Activated naive CD4-positive, alpha-beta T cell treated with anti-CD3 and anti-CD28 coated beads for 36 hours (primary cell): Measurements from ENCODE around the gene ARRDC2. TPM values are rescaled to one million over a fixed set of nuclear protein-coding genes. Genes with fewer than 3 reads are reported as not detected.

Source experiments
- CTCF ChIA-PET: fragments of 350-600 bp; sonication (Branson Sonifier 250); formaldehyde crosslinking; loops from one replicate; lab custom pipeline; 2021; ENCODE audit warnings: antibody characterized with exemption; lab: Charles Lee
- DNase-seq: peaks from one replicate; pipeline ENCODE4 v3.0.0-alpha.2; 2020
- H3K27ac Mint-ChIP-seq: one replicate; pipeline ENCODE4 v1.8.0; 2021; ENCODE audit warnings: mild to moderate bottlenecking, mixed read lengths
- H3K27me3 Mint-ChIP-seq: one replicate; pipeline ENCODE4 v1.8.0; 2021; ENCODE audit warnings: low read depth, mixed read lengths
- H3K36me3 Mint-ChIP-seq: one replicate; pipeline ENCODE4 v1.8.0; 2021; ENCODE audit warnings: low read depth, mixed read lengths
- H3K4me1 Mint-ChIP-seq: one replicate; pipeline ENCODE4 v1.8.0; 2021; ENCODE audit warnings: low read depth, mixed read lengths
- H3K4me3 Mint-ChIP-seq: one replicate; pipeline ENCODE4 v1.8.0; 2021; ENCODE audit warnings: mild to moderate bottlenecking, moderate library complexity, mixed read lengths
- H3K9me3 Mint-ChIP-seq: one replicate; pipeline ENCODE4 v1.8.0; 2021; ENCODE audit warnings: mixed read lengths
- intact Hi-C: fragments of 100-400 bp; cut with micrococcal nuclease; formaldehyde crosslinking; loops from one replicate; pipeline ENCODE4 v1.15.1; 2023
- total RNA-seq, 2 experiments: library from RNA; stranded (reverse); gene quantifications; one replicate each; pipeline ENCODE4 v1.2.3, GENCODE V29; 2021

ARRDC2 gene
- 10 to 100 TPM; 17.7 to 19.0 TPM for total RNA-seq

DNA sequence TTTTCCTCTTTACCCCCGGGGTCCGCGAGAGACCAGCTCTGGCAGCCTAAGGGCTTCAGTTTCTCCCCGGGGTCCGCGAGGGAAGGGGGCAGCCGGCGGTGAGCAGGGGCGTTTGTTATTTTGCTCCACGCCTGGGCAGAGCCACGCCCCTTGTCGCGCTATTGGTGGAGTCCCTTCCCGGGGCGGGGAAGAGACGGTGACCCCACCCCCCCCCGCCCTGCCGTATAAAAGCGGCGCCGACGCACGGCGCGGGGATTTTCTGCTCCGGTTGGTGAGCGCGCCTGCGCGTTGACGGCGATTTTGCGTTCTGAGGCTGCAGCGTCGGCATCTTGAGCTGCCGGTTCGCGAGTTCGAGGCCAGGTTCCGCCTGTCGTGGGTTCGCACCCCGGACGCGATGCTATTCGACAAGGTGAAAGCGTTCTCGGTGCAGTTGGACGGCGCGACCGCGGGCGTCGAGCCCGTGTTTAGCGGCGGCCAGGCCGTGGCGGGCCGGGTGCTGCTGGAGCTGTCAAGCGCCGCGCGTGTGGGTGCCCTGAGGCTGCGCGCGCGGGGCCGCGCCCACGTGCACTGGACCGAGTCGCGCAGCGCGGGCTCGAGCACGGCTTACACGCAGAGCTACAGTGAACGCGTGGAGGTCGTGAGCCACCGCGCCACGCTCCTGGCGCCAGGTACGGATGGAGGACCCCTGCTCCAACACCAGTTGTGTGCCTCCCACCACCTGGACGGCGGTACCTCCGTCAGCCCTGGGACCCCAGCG, at the start of gene ARRDC2:
ARRDC2 (plus strand) TSS at position 254 of the 757 bp plus-strand sequence; CDS start at position 395, 141 bp downstream.
- Mint-ChIP-seq H3K27ac (peak within 1 kb of the TSS; percentile 86), H3K36me3 (peaks cover 24% of the 10 kb centered on the region), H3K4me1 (peaks cover 48% of the 10 kb centered on the region), H3K4me3 (peak within 1 kb of the TSS; percentile 75), H3K9me3 (no peaks in the 10 kb centered on the region), H3K27me3 (no peaks in the 10 kb centered on the region)
- DNase-seq = peak; percentile 92
- CTCF ChIA-PET = interaction anchor here (0.7 to 12.8 kb wide), 11 partner anchors 15 to 103 kb away, joined by 3 to 148 read pairs (median 4); no protein-coding TSS in a partner anchor
- intact Hi-C loops = loop anchor here (1.0 to 2.0 kb wide), 3 partner anchors 15 to 145 kb away; partner anchors contain the start of gene PIK3R2

DNA sequence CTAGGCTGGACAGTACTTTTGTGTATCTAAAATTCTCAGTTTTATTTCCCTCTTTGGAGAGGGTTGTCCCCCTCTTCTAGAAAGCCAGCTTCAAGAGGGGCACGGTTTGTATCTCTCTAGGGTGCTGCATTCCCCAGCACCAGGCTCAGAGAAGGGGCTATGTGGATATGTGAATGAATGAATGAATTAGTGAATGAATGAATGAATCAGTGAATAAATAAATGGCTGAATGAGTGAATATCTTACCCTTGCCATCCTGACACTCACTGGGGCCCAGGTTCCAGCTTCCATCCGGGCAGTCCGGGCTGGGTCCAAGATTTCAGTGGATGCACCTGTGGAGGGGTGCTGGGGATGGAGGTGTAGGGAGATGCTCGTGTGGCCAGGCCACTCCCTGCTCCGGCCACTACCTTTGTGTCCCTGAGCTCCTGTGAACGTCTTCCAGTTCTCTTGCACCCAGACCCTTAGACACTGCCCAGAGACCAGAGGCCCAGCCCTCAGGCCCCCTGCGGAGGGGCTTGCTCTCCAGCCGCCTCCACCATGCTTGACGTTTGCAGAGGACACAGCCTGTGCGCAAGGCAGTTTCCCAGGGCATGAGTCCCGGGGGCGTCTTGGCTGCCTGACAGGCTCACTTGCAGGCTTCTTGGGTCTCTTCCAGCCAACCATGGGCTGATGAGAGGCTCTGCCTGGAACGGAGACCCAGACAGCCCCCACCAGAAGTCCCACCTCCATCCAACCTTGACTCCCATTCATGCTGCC, 43.9 kb upstream of the ARRDC2 start:
- intact Hi-C loops = no loop called here
- Mint-ChIP-seq H3K36me3 (no peaks in the 10 kb centered on the region), H3K9me3 (no peaks in the 10 kb centered on the region), H3K27me3 (peaks cover 36% of the 10 kb centered on the region), H3K27ac (no peak overlapping the region), H3K4me1 (peaks cover 9% of the 10 kb centered on the region), H3K4me3 (no peak overlapping the region)
- DNase-seq = no peak
- CTCF ChIA-PET = interaction anchor here (0.7 kb wide), 1 partner anchor 34 kb away, joined by 3 read pairs; no protein-coding TSS in a partner anchor

DNA sequence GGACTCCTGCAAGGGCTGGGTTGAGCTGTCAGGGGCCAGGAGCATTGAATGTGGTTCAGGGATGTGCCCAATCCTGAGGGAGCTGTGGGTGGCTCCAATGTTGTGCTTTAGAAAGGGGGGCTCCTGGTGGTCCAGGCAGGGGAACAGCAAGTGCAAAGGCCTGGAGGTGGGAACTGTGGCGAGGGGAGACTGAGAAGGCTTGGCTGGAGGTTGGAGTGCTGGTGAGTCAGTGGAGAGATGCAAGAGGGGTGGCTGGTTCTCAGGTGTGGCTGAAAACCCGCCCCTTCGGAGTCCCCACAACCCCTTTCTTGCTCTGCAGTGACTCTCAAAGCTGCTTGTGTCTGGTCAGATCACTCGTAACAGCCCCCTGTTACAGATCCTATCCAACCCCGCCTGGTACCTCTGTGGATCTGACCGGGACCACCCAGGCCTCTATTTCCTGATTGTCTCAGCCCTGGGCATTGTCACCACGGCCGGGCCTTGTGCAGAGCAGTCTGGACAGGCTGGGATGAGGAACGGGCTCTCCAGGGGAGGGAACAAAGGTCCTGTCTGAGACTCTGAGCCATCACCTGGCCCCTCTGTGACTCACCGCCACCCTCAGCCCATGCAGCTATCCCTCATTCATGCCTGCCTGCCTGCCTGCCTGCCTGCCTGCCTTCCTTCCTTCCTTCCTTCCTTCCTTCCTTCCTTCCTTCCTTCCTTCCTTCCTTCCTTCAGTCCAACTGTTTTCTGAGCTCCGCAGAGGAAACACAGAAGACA, 42.4 kb upstream of the ARRDC2 start:
- no peak overlapping the region for H3K27ac Mint-ChIP-seq
- no peak for DNase-seq
- H3K4me3 Mint-ChIP-seq = no peak overlapping the region
- peaks cover 9% of the 10 kb centered on the region for H3K4me1 Mint-ChIP-seq
- no peaks in the 10 kb centered on the region for H3K9me3 Mint-ChIP-seq
- CTCF ChIA-PET = interaction anchor here (0.8 to 1.0 kb wide), 2 partner anchors 20 to 32 kb away, joined by 3 to 4 read pairs; no protein-coding TSS in a partner anchor
- intact Hi-C loops = no loop called here
- H3K36me3 Mint-ChIP-seq = no peaks in the 10 kb centered on the region
- peaks cover 36% of the 10 kb centered on the region for H3K27me3 Mint-ChIP-seq

DNA sequence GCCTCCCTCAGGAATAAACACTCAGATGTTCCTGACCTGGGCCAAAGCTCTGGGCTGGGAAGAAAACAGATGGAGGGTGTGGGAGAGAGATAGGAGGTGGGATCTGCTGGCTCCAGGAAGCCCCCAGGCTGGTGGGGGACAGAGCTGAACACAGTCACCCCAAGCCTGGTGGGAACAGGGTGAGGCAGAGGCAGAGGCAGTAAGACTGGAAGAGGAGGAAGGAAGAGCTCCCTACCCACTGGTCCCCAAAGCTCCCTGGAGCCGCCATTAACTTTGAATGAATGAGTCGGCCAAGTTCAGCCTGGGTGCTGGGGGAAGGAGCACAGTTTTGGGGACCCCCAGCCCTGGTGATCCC, 41.9 kb upstream of the ARRDC2 start:
- no peaks in the 10 kb centered on the region for H3K9me3 Mint-ChIP-seq
- no peak for DNase-seq
- CTCF ChIA-PET = interaction anchor here (0.8 to 1.0 kb wide), 2 partner anchors 20 to 31 kb away, joined by 3 to 4 read pairs; no protein-coding TSS in a partner anchor
- H3K4me3 Mint-ChIP-seq = no peak overlapping the region
- H3K27ac Mint-ChIP-seq = no peak overlapping the region
- intact Hi-C loops = no loop called here
- H3K27me3 Mint-ChIP-seq = peaks cover 36% of the 10 kb centered on the region
- peaks cover 9% of the 10 kb centered on the region for H3K4me1 Mint-ChIP-seq
- no peaks in the 10 kb centered on the region for H3K36me3 Mint-ChIP-seq

DNA sequence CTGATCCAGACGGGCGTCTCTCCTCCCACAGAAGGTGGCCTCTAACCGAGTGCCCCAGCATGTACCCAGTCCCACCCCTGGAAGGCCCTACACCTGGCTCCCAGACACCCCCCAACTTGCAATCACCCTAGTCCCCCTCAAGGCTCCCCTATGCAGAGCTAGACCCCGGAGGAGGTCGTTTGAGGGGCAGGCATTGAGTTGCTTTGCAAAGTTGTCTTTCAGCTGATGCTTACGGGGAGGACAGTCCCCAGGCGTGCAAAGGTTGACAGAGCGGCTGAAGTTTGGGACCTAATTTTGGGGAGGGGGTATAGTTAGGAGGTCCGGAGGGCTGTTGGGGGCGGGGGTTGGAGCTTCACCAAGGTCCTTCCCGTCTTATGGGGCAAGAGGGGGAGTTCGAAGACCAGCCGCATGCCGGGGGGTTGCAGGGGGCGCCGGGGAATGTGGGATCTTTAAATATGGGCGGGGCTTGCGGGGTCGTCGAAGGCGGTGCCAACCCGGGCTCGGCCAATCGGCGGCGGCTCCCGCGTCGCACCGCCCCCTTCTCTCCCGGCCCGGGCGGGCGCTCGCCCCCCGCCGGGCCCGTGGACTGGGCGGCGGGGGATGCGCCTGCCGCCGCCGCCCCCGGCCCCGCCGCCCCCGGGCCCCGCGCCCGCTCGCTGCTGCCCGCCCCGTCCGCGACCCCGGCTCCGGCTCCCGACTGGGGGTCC, 41.3 kb upstream of the ARRDC2 start, which contains the start of gene KCNN1:
KCNN1 (plus strand) TSS at position 558 of the 707 bp plus-strand sequence. CDS start 6,782 bp downstream, outside the sequence.
- no peak within 1 kb of the TSS for H3K4me3 Mint-ChIP-seq

DNA sequence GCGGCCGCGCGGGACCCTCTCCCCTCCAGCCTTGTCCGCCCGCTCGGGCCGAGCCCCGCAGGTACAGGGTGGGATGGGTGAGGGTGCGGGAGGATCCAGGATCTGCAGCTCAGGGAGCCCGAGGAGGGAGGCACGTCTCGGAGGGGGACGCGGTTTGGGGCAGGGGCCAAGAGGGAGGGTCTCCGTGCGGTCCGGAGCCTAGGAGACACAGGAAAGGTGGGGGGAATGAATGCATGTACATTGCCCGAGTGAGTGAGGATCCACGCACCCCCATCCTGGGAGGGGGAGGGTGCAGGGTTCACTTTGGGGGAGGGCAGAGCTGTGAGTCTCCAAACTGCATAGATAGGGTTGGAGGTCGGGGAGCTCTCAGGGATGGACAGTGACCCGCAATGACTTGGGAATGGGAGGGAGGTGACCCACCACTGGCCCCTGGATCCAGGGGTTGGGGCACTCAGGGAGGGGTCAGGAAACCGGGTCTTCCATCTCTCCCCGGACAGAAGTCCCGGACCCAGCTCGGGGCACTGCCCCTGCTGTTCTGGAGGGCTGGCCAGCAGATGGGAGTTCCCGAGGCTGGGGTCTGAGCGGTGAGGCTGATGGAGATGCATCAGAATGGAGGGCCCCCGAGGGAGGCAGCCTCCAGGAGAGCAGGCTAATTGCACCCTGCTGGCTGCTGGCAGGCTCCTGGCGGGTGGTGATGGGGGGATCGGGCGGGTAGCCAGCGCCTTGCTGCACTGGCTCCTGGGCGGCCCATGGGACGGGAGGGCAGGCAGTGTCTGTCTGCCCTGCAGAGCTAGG, 40.5 kb upstream of the ARRDC2 start:
- Mint-ChIP-seq H3K4me1 (peaks cover 9% of the 10 kb centered on the region), H3K4me3 (no peak overlapping the region), H3K36me3 (no peaks in the 10 kb centered on the region), H3K9me3 (no peaks in the 10 kb centered on the region), H3K27me3 (peaks cover 33% of the 10 kb centered on the region), H3K27ac (no peak overlapping the region)
- intact Hi-C loops = no loop called here
- no peak for DNase-seq
- CTCF ChIA-PET = interaction anchor here (0.6 kb wide), 1 partner anchor 283 kb away, joined by 3 read pairs; no protein-coding TSS in a partner anchor

More for the DNA sequence above, 41.3 kb upstream of the ARRDC2 start, which contains the start of gene KCNN1:
- intact Hi-C loops = no loop called here
- CTCF ChIA-PET = interaction anchor here (0.8 kb wide), 1 partner anchor 31 kb away, joined by 4 read pairs; no protein-coding TSS in a partner anchor
- Mint-ChIP-seq H3K27me3 (peaks cover 36% of the 10 kb centered on the region), H3K36me3 (no peaks in the 10 kb centered on the region), H3K9me3 (no peaks in the 10 kb centered on the region), H3K27ac (no peak within 1 kb of the TSS), H3K4me1 (peaks cover 9% of the 10 kb centered on the region)
- no peak for DNase-seq

DNA sequence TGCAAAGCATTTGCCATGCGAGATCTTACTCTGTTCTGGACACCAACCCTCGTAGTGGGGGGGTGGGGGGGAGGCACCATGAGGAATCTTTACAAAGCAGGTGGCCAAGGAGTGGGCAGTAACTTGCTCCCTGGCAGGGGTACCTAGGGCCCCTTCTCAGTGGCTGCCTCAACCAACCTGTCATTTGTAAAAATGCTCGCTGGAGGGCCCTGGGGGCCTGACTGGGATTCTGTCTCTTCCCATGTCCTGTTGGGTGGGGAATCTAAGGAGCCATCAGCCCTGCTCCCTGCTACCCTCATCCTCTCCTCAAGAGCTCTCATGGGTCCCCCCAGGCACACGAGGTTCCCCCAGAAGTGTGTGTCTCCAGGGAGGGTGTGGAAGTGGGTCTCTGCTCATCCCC, 39.6 kb upstream of the ARRDC2 start:
- CTCF ChIA-PET = interaction anchor here (0.8 to 1.4 kb wide), 2 partner anchors 9 to 30 kb away, joined by 3 to 7 read pairs; no protein-coding TSS in a partner anchor
- Mint-ChIP-seq H3K27me3 (peaks cover 33% of the 10 kb centered on the region), H3K27ac (no peak overlapping the region), H3K4me3 (no peak overlapping the region), H3K36me3 (no peaks in the 10 kb centered on the region), H3K4me1 (peaks cover 9% of the 10 kb centered on the region), H3K9me3 (no peaks in the 10 kb centered on the region)
- no peak for DNase-seq
- intact Hi-C loops = no loop called here

DNA sequence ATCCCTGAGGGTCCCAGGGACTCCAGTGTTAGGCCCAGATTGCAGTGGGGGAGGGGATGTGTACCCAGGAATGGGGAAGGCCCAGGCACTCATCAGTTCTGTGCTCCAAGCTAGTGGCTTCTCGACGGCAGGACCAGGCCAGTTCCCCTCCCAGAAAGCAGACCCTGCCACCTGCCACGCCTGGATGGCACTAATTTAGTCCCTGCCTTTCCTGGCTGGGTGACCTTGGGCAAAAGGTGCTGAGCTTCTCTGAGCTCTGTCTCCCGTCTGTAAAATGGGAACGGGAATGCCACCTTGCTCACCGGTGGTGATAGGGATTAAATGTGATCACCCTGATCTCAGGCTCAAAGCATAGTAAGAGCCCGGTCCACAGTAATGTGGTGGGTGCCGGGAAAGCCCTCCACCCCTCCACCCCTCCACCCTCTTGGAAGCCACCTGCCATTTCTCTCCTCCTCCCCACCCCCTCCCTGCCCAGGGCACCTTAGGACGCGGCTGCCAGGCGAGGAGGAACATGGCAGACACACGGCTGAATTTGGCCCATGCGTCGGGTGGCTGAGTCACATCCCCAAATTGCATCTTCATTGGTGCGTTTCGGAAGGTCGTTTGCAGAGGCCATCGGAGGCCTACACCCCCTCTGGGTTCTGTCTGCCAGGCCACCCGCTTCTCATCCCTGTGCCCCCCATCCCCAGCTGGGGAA, 38.7 kb upstream of the ARRDC2 start:
- no peak overlapping the region for H3K4me3 Mint-ChIP-seq
- H3K27me3 Mint-ChIP-seq = peaks cover 29% of the 10 kb centered on the region
- CTCF ChIA-PET = interaction anchor here (0.8 to 1.4 kb wide), 2 partner anchors 10 to 31 kb away, joined by 3 to 7 read pairs; no protein-coding TSS in a partner anchor
- H3K27ac Mint-ChIP-seq = no peak overlapping the region
- no peak for DNase-seq
- intact Hi-C loops = no loop called here
- H3K36me3 Mint-ChIP-seq = no peaks in the 10 kb centered on the region
- H3K4me1 Mint-ChIP-seq = peaks cover 9% of the 10 kb centered on the region
- no peaks in the 10 kb centered on the region for H3K9me3 Mint-ChIP-seq

DNA sequence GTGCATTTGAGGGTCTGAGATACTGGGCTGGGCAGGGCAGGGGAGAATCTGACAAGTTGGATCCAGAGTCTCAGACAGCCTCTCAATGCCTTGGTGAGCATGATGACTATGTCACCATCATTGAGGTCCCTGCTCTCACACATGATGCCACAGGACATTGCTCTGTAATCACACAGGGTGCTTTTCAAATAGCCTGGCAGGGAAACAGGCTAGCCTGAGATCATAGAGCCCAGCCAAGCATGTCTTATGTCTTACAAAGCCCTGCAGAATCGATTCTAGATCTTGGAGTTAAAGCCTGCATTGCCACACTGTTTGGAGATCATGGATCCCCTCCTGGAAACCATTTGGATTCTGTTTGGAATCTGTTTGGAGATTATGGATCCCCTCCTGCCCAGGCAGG, 35.7 kb upstream of the ARRDC2 start:
- CTCF ChIA-PET = no interaction called here
- Mint-ChIP-seq H3K36me3 (no peaks in the 10 kb centered on the region), H3K27me3 (peaks cover 4% of the 10 kb centered on the region), H3K4me3 (no peak overlapping the region), H3K4me1 (peaks cover 3% of the 10 kb centered on the region), H3K27ac (no peak overlapping the region), H3K9me3 (no peaks in the 10 kb centered on the region)
- intact Hi-C loops = no loop called here
- DNase-seq = no peak

DNA sequence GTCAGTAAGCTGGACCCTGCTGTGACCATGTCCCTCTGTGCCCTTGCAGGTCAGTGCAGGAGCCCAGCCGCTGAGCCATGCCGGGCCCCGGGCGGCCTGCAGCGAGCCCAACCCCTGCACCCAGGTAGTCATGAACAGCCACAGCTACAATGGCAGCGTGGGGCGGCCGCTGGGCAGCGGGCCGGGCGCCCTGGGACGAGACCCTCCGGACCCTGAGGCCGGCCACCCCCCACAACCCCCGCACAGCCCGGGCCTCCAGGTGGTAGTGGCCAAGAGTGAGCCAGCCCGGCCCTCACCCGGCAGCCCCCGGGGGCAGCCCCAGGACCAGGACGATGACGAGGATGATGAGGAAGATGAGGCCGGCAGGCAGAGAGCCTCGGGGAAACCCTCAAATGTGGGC, 34.2 kb upstream of the ARRDC2 start:
- H3K9me3 Mint-ChIP-seq = no peaks in the 10 kb centered on the region
- H3K27ac Mint-ChIP-seq = no peak overlapping the region
- no peaks in the 10 kb centered on the region for H3K27me3 Mint-ChIP-seq
- H3K36me3 Mint-ChIP-seq = no peaks in the 10 kb centered on the region
- CTCF ChIA-PET = no interaction called here
- DNase-seq = no peak
- intact Hi-C loops = no loop called here
- no peak overlapping the region for H3K4me3 Mint-ChIP-seq
- no peaks in the 10 kb centered on the region for H3K4me1 Mint-ChIP-seq
